Right lobe of liver (tissue), 4 donors: ENCODE measurements around the gene CRTC1.

Experiments
- POLR2A ChIP-seq: fragments of 450-650 bp; IDR thresholded peaks from one replicate; pipeline ENCODE4 v1.6.1; 2017; ENCODE audit warnings: antibody characterized with exemption, mild to moderate bottlenecking
- TF ChIP-seq, protein P1 (sequence below), 4 donors: fragments of 200-600 bp in 3 of 4; fragments of 450-650 bp in 1 of 4; IDR thresholded peaks; one replicate each; pipeline versions ENCODE4 v1.5.1 to v1.8.0; 2016 to 2022; ENCODE audit warnings: antibody characterized with exemption in 4 of 4, mild to moderate bottlenecking in 2 of 4
- donor health status: DM: no; HTN: no; CAD: no.
- donor health status: DM: no; HTN: no; CAD: no.
- donor health status: DM: no; HTN: yes; CAD: no.

DNA sequence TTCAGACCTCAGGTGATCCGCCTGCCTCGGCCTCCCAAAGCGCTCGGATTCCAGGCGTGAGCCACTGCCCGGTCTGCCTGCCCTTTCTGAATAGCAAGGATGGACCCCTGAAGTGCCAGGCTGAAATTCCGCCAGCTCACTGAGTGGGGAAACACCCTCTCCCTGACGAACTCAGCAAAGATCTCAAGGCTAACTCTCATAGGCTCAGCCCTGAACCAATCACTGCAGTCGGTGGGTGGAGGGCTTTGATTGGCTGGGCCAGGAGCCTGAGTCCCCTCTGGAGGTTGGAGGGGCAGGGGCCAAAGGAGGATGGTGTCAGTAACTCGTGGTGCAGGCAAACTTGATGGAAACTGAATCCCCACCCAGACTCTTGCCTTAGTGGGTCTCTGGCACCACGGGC lies 118.9 kb downstream of the CRTC1 start:
- TF ChIP-seq, protein P1, sequence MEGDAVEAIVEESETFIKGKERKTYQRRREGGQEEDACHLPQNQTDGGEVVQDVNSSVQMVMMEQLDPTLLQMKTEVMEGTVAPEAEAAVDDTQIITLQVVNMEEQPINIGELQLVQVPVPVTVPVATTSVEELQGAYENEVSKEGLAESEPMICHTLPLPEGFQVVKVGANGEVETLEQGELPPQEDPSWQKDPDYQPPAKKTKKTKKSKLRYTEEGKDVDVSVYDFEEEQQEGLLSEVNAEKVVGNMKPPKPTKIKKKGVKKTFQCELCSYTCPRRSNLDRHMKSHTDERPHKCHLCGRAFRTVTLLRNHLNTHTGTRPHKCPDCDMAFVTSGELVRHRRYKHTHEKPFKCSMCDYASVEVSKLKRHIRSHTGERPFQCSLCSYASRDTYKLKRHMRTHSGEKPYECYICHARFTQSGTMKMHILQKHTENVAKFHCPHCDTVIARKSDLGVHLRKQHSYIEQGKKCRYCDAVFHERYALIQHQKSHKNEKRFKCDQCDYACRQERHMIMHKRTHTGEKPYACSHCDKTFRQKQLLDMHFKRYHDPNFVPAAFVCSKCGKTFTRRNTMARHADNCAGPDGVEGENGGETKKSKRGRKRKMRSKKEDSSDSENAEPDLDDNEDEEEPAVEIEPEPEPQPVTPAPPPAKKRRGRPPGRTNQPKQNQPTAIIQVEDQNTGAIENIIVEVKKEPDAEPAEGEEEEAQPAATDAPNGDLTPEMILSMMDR (IDR thresholded peaks at IDR 0.05), result no peak
- TF ChIP-seq POLR2A, result no peak
